ENCODE measurements around the gene PRDM5. TPM values are rescaled to one million over a fixed set of nuclear protein-coding genes. Genes with fewer than 3 reads are reported as not detected.

The PRDM5 gene
- total RNA-seq, 1 donor from 2014 or later, result 12.2 TPM

DNA sequence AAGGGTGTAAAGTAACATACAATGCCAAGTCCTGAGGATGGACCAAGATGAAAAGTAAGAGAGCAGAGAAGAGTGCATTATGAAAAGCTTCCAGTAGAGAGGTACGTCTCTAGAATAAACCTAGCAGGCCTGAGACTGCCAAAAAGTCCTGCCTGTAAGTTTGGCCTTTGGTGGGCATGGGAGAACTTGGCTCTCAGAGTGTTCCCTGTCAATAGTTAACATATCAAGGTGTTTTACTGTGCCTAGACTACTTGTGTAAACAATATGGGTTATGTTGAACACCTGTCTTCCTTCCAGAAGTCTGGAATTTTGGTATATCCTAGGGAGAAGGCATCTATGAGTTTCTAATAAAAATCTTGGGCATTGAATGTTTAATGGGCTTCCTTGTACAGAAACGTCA, 60.1 kb downstream of the PRDM5 start:
- no peak for DNase-seq
- no peaks in the 10 kb centered on the region for H3K4me1 ChIP-seq
- H3K27me3 ChIP-seq (ENCODE audit: low read depth), result no peaks in the 10 kb centered on the region
- no peak overlapping the region for H3K27ac ChIP-seq (replicated peaks)
- H3K9me3 ChIP-seq (replicated peaks), result no peaks in the 10 kb centered on the region
- H3K4me3 ChIP-seq, result no peak overlapping the region
- intact Hi-C loops (cut with micrococcal nuclease), result no loop called here
- TF ChIP-seq, protein P1, sequence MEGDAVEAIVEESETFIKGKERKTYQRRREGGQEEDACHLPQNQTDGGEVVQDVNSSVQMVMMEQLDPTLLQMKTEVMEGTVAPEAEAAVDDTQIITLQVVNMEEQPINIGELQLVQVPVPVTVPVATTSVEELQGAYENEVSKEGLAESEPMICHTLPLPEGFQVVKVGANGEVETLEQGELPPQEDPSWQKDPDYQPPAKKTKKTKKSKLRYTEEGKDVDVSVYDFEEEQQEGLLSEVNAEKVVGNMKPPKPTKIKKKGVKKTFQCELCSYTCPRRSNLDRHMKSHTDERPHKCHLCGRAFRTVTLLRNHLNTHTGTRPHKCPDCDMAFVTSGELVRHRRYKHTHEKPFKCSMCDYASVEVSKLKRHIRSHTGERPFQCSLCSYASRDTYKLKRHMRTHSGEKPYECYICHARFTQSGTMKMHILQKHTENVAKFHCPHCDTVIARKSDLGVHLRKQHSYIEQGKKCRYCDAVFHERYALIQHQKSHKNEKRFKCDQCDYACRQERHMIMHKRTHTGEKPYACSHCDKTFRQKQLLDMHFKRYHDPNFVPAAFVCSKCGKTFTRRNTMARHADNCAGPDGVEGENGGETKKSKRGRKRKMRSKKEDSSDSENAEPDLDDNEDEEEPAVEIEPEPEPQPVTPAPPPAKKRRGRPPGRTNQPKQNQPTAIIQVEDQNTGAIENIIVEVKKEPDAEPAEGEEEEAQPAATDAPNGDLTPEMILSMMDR (IDR thresholded peaks at IDR 0.05; ENCODE audit: borderline replicate concordance), result no peak
- H3K36me3 ChIP-seq, result no peaks in the 10 kb centered on the region

DNA sequence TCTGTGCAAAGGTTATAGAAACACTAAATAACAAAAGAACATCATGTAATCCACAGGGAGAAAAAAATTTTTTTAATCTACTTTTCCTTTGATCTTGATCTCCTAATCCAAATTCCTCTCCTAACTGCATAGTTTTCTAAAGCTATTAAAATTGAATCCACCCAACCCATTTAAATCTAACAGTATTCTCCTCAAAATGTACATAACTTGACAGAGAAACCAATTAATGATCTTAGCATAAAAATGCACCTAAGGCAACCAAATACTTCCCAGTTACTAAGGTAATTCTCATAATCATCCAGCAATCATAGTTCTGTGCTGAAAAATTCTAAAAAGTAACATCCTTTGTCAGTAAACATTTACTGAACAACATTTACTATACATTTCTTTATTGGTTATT, 60.7 kb downstream of the PRDM5 start:
- Histone ChIP-seq H3K36me3 (no peaks in the 10 kb centered on the region), H3K27me3 (ENCODE audit: low read depth) (no peaks in the 10 kb centered on the region), H3K27ac (replicated peaks) (no peak overlapping the region), H3K4me3 (no peak overlapping the region), H3K9me3 (replicated peaks) (no peaks in the 10 kb centered on the region), H3K4me1 (no peaks in the 10 kb centered on the region)
- TF ChIP-seq, protein P1 (IDR thresholded peaks at IDR 0.05; ENCODE audit: borderline replicate concordance), result no peak
- no peak for DNase-seq
- intact Hi-C loops (cut with micrococcal nuclease), result no loop called here

DNA sequence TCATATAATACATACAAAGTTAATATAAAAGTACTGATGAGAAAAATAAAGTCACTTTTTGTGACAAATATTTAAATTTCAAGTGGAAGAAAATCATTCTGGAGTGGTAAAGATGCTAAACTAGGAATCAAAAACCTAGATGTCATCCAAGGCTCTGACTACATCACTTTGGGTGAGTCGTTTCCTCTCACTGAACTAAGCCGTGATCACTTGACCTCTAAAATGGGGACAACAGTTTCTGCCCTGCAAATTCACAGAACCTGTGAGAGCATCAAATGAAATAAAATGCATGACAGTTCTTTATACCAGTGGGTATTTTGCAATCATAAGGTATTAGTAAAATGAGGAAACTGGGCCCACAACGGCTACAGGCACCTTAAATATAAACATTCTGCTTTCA, 63.8 kb downstream of the PRDM5 start:
- TF ChIP-seq, protein P1 (IDR thresholded peaks at IDR 0.05; ENCODE audit: borderline replicate concordance), result no peak

DNA sequence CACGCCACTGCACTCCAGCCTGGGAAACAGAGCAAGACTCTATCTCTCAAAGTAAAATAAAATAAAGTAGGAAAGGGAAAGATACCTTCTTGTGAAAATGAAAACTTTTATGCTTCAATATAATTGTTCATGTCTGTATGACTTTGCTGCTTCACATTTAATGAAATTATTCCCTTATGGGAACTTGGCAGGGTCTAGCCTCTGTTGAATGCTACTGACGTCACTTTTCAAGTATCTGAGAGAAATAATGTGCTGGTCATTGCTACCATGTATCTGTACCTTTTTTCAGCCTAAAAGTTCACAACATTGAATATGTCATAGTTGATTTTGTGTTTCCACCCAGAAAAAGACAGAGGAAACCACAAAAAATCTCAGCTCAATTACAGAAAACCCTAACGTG, 65.2 kb downstream of the PRDM5 start:
- TF ChIP-seq, protein P1 (IDR thresholded peaks at IDR 0.05; ENCODE audit: borderline replicate concordance), result no peak
- Histone ChIP-seq H3K4me3 (no peak overlapping the region), H3K27me3 (ENCODE audit: low read depth) (no peaks in the 10 kb centered on the region), H3K36me3 (no peaks in the 10 kb centered on the region), H3K27ac (replicated peaks) (no peak overlapping the region), H3K9me3 (replicated peaks) (no peaks in the 10 kb centered on the region), H3K4me1 (no peaks in the 10 kb centered on the region)
- DNase-seq, result no peak
- intact Hi-C loops (cut with micrococcal nuclease), result no loop called here

More for the DNA sequence above, 63.8 kb downstream of the PRDM5 start:
- Histone ChIP-seq H3K9me3 (replicated peaks) (no peaks in the 10 kb centered on the region), H3K36me3 (no peaks in the 10 kb centered on the region), H3K27ac (replicated peaks) (no peak overlapping the region), H3K4me1 (no peaks in the 10 kb centered on the region), H3K27me3 (ENCODE audit: low read depth) (no peaks in the 10 kb centered on the region), H3K4me3 (no peak overlapping the region)
- intact Hi-C loops (cut with micrococcal nuclease), result no loop called here
- DNase-seq, result no peak

DNA sequence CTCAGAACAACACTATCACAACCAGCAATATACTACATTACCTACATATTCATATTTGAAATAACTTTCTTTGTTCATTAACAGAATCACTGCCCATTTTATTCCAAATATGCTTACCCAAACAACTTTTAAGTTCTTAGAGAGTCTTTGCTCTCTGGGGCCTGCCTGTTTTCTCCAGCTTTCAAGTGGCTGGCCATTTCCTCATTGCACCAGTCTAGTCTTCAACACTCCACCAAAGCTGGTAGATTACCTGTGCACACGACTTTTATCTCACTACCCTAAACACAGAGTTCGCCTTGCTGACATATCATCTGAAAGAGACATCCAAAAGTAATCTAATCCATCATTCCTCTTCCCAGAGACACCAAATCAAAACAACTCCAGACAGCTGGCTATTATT, 66.2 kb downstream of the PRDM5 start:
- H3K36me3 ChIP-seq, result no peaks in the 10 kb centered on the region
- no peak overlapping the region for H3K27ac ChIP-seq (replicated peaks)
- intact Hi-C loops (cut with micrococcal nuclease), result no loop called here
- no peaks in the 10 kb centered on the region for H3K9me3 ChIP-seq (replicated peaks)
- no peak for DNase-seq
- TF ChIP-seq, protein P1 (IDR thresholded peaks at IDR 0.05; ENCODE audit: borderline replicate concordance), result no peak
- H3K4me3 ChIP-seq, result no peak overlapping the region
- H3K4me1 ChIP-seq, result no peaks in the 10 kb centered on the region
- H3K27me3 ChIP-seq (ENCODE audit: low read depth), result no peaks in the 10 kb centered on the region

All from left ventricle myocardium inferior (tissue), 1 donor.